NCI-H1930 (cell line): Measurements from ENCODE around the gene CFAP53.

Experiments used
- DNase-seq, 2 experiments: peaks; one replicate each; lab custom pipeline; 2025; lab: John Stamatoyannopoulos, UW

The CFAP53 gene

GRCh38 chr18:50287441-50288347 lies 21.4 kb upstream of the CFAP53 start, which contains the start of gene CXXC1:
Gene CXXC1 (minus strand): TSS chr18:50287692. CDS start chr18:50287589, 103 bp downstream.
- peak; percentile 100 for DNase-seq

GRCh38 chr18:50287028-50287440 lies 20.7 kb upstream of the CFAP53 start:
- DNase-seq = no peak

- peak in 1 of 2 experiments; percentile 21 for DNase-seq
These were observed 20.2 kb upstream of the CFAP53 start for GRCh38 chr18:50286391-50287027.

- DNase-seq = no peak
These were observed 19.5 kb upstream of the CFAP53 start for GRCh38 chr18:50285631-50286321.

GRCh38 chr18:50285071-50285470 lies 18.8 kb upstream of the CFAP53 start:
- no peak for DNase-seq

GRCh38 chr18:50284255-50284885 lies 18.1 kb upstream of the CFAP53 start:
- no peak for DNase-seq

- no peak for DNase-seq
These were observed 17.3 kb upstream of the CFAP53 start for GRCh38 chr18:50283469-50284209.

GRCh38 chr18:50282521-50283335 lies 16.4 kb upstream of the CFAP53 start:
- no peak for DNase-seq

- DNase-seq = no peak
These were observed 15.8 kb upstream of the CFAP53 start for GRCh38 chr18:50281972-50282520.

- peak; percentile 98 to 99 for DNase-seq
These were observed 15.1 kb upstream of the CFAP53 start, which contains the start of gene MBD1 for GRCh38 chr18:50281295-50281971. Gene MBD1 (minus strand): TSS chr18:50281523. CDS start chr18:50279992, 1,531 bp downstream.

- DNase-seq = no peak
These were observed 14.5 kb upstream of the CFAP53 start for GRCh38 chr18:50280707-50281294.

GRCh38 chr18:50279752-50280151 lies 13.5 kb upstream of the CFAP53 start:
- no peak for DNase-seq

- DNase-seq = no peak
These were observed 11.6 kb upstream of the CFAP53 start for GRCh38 chr18:50277942-50278341.

- no peak for DNase-seq
These were observed 10.2 kb upstream of the CFAP53 start for GRCh38 chr18:50276452-50276851.

- no peak for DNase-seq
These were observed 9.3 kb upstream of the CFAP53 start for GRCh38 chr18:50275503-50276036.

- no peak for DNase-seq
These were observed 8.6 kb upstream of the CFAP53 start for GRCh38 chr18:50274941-50275340.

- no peak for DNase-seq
These were observed 7.7 kb upstream of the CFAP53 start for GRCh38 chr18:50274044-50274442.

- DNase-seq = no peak
These were observed 7.1 kb upstream of the CFAP53 start for GRCh38 chr18:50273203-50274043.
